ENCODE data around the gene SHOX. TPM values are rescaled to one million over a fixed set of nuclear protein-coding genes. Genes with fewer than 3 reads are reported as not detected.

The SHOX gene
- total RNA-seq, 2 donors from 2014 or later, result not detected

GRCh38 chrX:679291-679979 lies 48.8 kb downstream of the SHOX start:
- Mint-ChIP-seq H3K27ac (no peak overlapping the region), H3K4me1 (peaks cover 7% of the 10 kb centered on the region), H3K27me3 (ENCODE audit: insufficient read depth) (peaks cover 26% of the 10 kb centered on the region), H3K4me3 (no peak overlapping the region), H3K36me3 (ENCODE audit: low read depth) (no peaks in the 10 kb centered on the region), H3K9me3 (no peaks in the 10 kb centered on the region)
- Histone ChIP-seq H3K4me3 (ENCODE audit: low read length) (no peak overlapping the region), H3K36me3 (ENCODE audit: control insufficient read depth, insufficient read depth, low read length) (no peaks in the 10 kb centered on the region), H3K27me3 (ENCODE audit: control insufficient read depth, insufficient read depth, low read length, poor library complexity, severe bottlenecking) (no peaks in the 10 kb centered on the region), H3K9ac (ENCODE audit: extremely low read depth, low read length, poor library complexity, severe bottlenecking) (no peak overlapping the region), H3K9me3 (ENCODE audit: control insufficient read depth, low read length) (no peaks in the 10 kb centered on the region), H3K27ac (ENCODE audit: low read depth, low read length) (no peak overlapping the region), H3K4me1 (ENCODE audit: control insufficient read depth, insufficient read depth, low read length) (no peaks in the 10 kb centered on the region)
- WGBS, 2 experiments (ENCODE audit: insufficient coverage in 1 of 2, insufficient read length in 1 of 2), result 87 to 91% methylated on average over 30 to 39 of the region's 39 CpGs
- DNase-seq, result no peak
- TF ChIP-seq, protein P1, sequence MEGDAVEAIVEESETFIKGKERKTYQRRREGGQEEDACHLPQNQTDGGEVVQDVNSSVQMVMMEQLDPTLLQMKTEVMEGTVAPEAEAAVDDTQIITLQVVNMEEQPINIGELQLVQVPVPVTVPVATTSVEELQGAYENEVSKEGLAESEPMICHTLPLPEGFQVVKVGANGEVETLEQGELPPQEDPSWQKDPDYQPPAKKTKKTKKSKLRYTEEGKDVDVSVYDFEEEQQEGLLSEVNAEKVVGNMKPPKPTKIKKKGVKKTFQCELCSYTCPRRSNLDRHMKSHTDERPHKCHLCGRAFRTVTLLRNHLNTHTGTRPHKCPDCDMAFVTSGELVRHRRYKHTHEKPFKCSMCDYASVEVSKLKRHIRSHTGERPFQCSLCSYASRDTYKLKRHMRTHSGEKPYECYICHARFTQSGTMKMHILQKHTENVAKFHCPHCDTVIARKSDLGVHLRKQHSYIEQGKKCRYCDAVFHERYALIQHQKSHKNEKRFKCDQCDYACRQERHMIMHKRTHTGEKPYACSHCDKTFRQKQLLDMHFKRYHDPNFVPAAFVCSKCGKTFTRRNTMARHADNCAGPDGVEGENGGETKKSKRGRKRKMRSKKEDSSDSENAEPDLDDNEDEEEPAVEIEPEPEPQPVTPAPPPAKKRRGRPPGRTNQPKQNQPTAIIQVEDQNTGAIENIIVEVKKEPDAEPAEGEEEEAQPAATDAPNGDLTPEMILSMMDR (conservative IDR thresholded peaks at IDR 0.05), result no peak

DNA sequence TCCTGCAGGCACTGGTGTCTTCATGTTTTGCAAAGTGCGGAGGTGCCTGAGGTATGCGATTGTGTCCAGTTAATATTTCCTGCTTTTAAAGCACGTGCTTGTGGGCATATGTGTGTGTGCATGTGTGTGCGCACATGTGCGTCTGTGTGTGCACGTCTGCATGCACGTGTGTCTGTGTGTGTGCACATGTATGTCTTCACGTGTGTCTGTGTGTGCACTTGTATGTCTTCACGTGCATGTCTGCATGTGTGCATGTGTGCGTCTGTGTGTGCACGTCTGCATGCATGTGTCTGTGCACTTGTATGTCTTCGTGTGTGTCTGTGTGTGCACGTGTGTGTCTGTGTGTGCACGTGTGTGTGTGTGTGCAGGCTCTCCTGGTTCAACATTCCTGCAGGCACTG lies 49.5 kb downstream of the SHOX start:
- WGBS, 2 experiments (ENCODE audit: insufficient coverage in 1 of 2, insufficient read length in 1 of 2), result 91 to 95% methylated on average over 12 to 14 of the region's 14 CpGs
- Histone ChIP-seq H3K4me3 (ENCODE audit: low read length) (no peak overlapping the region), H3K9ac (ENCODE audit: extremely low read depth, low read length, poor library complexity, severe bottlenecking) (no peak overlapping the region), H3K4me1 (ENCODE audit: control insufficient read depth, insufficient read depth, low read length) (no peaks in the 10 kb centered on the region), H3K9me3 (ENCODE audit: control insufficient read depth, low read length) (no peaks in the 10 kb centered on the region), H3K36me3 (ENCODE audit: control insufficient read depth, insufficient read depth, low read length) (no peaks in the 10 kb centered on the region), H3K27ac (ENCODE audit: low read depth, low read length) (no peak overlapping the region), H3K27me3 (ENCODE audit: control insufficient read depth, insufficient read depth, low read length, poor library complexity, severe bottlenecking) (no peaks in the 10 kb centered on the region)
- Mint-ChIP-seq H3K36me3 (ENCODE audit: low read depth) (no peaks in the 10 kb centered on the region), H3K9me3 (no peaks in the 10 kb centered on the region), H3K27me3 (ENCODE audit: insufficient read depth) (peaks cover 26% of the 10 kb centered on the region), H3K4me3 (no peak overlapping the region), H3K4me1 (peaks cover 7% of the 10 kb centered on the region), H3K27ac (no peak overlapping the region)
- DNase-seq, result no peak
- TF ChIP-seq, protein P1 (conservative IDR thresholded peaks at IDR 0.05), result no peak

GRCh38 chrX:681989-682388 lies 51.4 kb downstream of the SHOX start:
- TF ChIP-seq, protein P1 (conservative IDR thresholded peaks at IDR 0.05), result no peak
- Histone ChIP-seq H3K9me3 (ENCODE audit: control insufficient read depth, low read length) (no peaks in the 10 kb centered on the region), H3K27me3 (ENCODE audit: control insufficient read depth, insufficient read depth, low read length, poor library complexity, severe bottlenecking) (no peaks in the 10 kb centered on the region), H3K36me3 (ENCODE audit: control insufficient read depth, insufficient read depth, low read length) (no peaks in the 10 kb centered on the region), H3K27ac (ENCODE audit: low read depth, low read length) (no peak overlapping the region), H3K9ac (ENCODE audit: extremely low read depth, low read length, poor library complexity, severe bottlenecking) (no peak overlapping the region), H3K4me3 (ENCODE audit: low read length) (no peak overlapping the region), H3K4me1 (ENCODE audit: control insufficient read depth, insufficient read depth, low read length) (no peaks in the 10 kb centered on the region)
- WGBS, 2 experiments (ENCODE audit: insufficient coverage in 1 of 2, insufficient read length in 1 of 2), result 83 to 96% methylated on average over 3 of the region's 3 CpGs
- Mint-ChIP-seq H3K27me3 (ENCODE audit: insufficient read depth) (peaks cover 26% of the 10 kb centered on the region), H3K4me3 (no peak overlapping the region), H3K27ac (no peak overlapping the region), H3K9me3 (peaks cover 3% of the 10 kb centered on the region), H3K4me1 (no peaks in the 10 kb centered on the region), H3K36me3 (ENCODE audit: low read depth) (no peaks in the 10 kb centered on the region)
- no peak for DNase-seq

Measured in endodermal cell (in vitro differentiated cells).